A549 treated with GW870086 at 1 μM for 4 hours (cell line): ENCODE measurements around the gene GULP1. TPM values are rescaled to one million over a fixed set of nuclear protein-coding genes. Genes with fewer than 3 reads are reported as not detected.

Experiments
- total RNA-seq: library from RNA; stranded (reverse); fragments of 200-300 nt; extraction: Qiagen RNA extraction; gene quantifications from 5 replicates; pipeline ENCODE4 v1.2.3, GENCODE V29; 2022; ENCODE audit warnings: low read depth

The GULP1 gene, protein sequence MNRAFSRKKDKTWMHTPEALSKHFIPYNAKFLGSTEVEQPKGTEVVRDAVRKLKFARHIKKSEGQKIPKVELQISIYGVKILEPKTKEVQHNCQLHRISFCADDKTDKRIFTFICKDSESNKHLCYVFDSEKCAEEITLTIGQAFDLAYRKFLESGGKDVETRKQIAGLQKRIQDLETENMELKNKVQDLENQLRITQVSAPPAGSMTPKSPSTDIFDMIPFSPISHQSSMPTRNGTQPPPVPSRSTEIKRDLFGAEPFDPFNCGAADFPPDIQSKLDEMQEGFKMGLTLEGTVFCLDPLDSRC
- total RNA-seq, result 27.3 to 36.7 TPM (median 29.4 TPM) in 5 replicates

DNA sequence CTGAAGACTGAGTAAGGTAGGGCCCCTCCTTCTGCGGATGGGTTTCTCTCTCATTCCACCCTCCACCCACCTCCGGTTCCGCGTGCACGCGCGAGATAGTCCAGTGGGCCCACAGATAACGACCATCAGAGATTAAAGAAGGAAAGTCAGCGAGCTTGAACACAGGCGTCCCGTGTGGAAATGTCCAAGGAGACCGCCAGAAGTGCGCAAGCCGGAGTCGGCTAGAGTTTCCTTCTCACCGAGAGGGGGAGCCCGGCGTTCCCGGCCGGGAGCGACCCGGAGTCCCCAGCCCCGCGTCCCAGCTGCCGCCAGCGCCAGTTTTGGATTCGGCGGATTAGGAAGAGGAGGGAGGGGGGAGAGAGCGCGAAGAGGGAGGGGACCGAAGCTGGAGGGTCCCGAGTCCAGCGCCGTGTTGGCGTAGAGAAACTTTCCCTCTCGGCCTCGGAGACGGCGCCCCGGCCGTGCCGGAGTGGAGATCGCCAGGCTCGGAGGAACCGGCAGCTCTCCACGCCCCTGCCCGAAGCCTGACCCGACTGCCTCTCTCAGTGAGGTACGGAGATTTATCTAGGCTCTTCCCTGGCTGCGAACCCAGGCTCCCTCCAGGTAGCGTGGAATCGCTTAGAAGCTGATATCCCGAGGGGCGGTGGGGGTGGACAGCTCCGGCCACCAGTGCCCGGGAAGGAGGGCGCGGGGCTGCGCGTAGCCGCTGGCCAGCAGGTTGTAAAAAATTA lies at the start of gene GULP1:
TSS of gene GULP1 (plus strand) at position 258 of the 731 bp plus-strand sequence. CDS start 185,829 bp downstream, outside the sequence.

